Chondrocyte (in vitro differentiated cells): ENCODE results near the gene CREB3L4. TPM values are rescaled to one million over a fixed set of nuclear protein-coding genes. Genes with fewer than 3 reads are reported as not detected.
A peak's percentile ranks its signal among the peaks of the same experiment; 100 is the strongest.

Source experiments
- DNase-seq: peaks from one replicate; pipeline ENCODE4 v3.0.0; 2021; ENCODE audit warnings: mixed read lengths, low spot score
- H3K27ac Mint-ChIP-seq: one replicate; pipeline ENCODE4 v1.8.0; 2021; ENCODE audit warnings: mild to moderate bottlenecking, moderate library complexity, mixed read lengths; ENCODE audit not compliant: unreplicated experiment
- H3K27me3 Mint-ChIP-seq: 2 replicates; pipeline ENCODE4 v1.8.0; 2021; ENCODE audit warnings: low read depth, mixed read lengths
- H3K36me3 Mint-ChIP-seq: 2 replicates; pipeline ENCODE4 v1.8.0; 2021; ENCODE audit warnings: low read depth, mixed read lengths
- H3K4me1 Mint-ChIP-seq: 2 replicates; pipeline ENCODE4 v1.8.0; 2021; ENCODE audit warnings: low read depth, mild to moderate bottlenecking, mixed read lengths
- H3K4me3 Mint-ChIP-seq: one replicate; pipeline ENCODE4 v1.8.0; 2021; ENCODE audit warnings: mild to moderate bottlenecking, moderate library complexity, mixed read lengths; ENCODE audit not compliant: unreplicated experiment
- H3K9me3 Mint-ChIP-seq: 2 replicates; pipeline ENCODE4 v1.8.0; 2021; ENCODE audit warnings: low read depth, mixed read lengths
- total RNA-seq: library from RNA; stranded (reverse); gene quantifications from 3 replicates; pipeline ENCODE4 v1.2.1, GENCODE V29; 2021
- TF ChIP-seq, protein P1 (sequence below): fragments of 200-600 bp; sonication (generic); IDR thresholded peaks from 2 replicates; pipeline ENCODE4 v1.5.0; 2021; ENCODE audit warnings: antibody characterized with exemption, mild to moderate bottlenecking, moderate library complexity

CREB3L4 gene
- total RNA-seq, 1 donor from 2014 or later: 3.7 TPM

DNA sequence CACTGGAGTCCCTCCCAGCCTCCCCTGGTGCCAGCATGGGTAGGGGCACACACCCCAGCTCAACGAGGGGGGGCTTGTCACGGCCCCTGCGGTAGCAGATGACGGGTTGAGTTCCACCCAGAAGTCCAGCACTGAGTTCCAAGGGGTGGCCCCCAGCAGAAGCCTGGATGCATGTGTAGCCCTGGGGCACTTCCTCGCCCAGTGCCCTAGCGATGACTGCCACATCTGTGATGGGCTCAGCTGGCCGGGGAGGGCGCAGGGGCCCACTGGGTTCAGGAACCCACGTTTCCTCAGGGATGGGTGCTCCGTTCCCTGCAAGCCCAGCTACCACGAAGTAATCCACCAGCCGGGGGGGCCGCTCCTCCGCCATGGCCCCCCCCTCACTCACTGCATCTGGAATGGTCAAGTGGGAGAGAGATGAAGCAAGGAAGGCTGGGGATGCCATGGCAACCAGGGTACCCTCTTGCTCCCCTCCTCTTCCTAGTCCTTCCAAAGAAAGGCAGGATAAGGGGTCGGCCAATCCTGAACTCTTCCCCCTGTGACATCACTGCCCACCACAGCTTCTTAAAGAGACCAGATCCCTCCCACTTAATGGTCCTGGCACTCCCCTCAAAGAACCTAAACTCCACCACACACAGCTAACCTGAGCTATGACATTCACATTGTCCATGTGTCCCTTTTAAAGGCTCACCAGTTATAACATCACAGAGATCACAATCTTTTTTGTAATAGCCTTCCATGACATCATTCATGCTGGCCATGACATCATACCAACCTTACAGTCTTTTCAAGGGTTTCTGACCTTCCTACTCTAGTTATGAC, 23.5 kb upstream of the CREB3L4 start:
- H3K9me3 Mint-ChIP-seq: no peaks in the 10 kb centered on the region
- peak overlapping the region; percentile 71 for H3K27ac Mint-ChIP-seq
- H3K36me3 Mint-ChIP-seq: peaks cover 20% of the 10 kb centered on the region
- no peak for DNase-seq
- peaks cover 17% of the 10 kb centered on the region for H3K4me1 Mint-ChIP-seq
- H3K4me3 Mint-ChIP-seq: no peak overlapping the region
- TF ChIP-seq, protein P1, sequence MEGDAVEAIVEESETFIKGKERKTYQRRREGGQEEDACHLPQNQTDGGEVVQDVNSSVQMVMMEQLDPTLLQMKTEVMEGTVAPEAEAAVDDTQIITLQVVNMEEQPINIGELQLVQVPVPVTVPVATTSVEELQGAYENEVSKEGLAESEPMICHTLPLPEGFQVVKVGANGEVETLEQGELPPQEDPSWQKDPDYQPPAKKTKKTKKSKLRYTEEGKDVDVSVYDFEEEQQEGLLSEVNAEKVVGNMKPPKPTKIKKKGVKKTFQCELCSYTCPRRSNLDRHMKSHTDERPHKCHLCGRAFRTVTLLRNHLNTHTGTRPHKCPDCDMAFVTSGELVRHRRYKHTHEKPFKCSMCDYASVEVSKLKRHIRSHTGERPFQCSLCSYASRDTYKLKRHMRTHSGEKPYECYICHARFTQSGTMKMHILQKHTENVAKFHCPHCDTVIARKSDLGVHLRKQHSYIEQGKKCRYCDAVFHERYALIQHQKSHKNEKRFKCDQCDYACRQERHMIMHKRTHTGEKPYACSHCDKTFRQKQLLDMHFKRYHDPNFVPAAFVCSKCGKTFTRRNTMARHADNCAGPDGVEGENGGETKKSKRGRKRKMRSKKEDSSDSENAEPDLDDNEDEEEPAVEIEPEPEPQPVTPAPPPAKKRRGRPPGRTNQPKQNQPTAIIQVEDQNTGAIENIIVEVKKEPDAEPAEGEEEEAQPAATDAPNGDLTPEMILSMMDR: no peak
- H3K27me3 Mint-ChIP-seq: no peaks in the 10 kb centered on the region

DNA sequence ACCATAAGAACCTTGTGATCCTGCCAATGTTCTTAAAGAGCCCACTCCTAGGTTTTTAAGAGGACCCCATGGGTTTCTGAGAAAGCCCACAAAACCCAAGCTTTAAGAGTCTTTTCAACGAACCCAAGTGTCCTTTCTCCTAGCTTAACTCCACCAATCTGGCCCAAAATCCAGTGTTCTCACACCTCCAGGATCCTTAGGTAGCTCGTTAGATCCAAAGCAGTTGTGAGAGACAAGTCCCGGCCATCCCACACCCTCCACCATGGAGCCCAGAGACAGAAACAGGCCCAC, 22.9 kb upstream of the CREB3L4 start:
- TF ChIP-seq, protein P1: no peak
- Mint-ChIP-seq H3K27me3 (no peaks in the 10 kb centered on the region), H3K9me3 (no peaks in the 10 kb centered on the region), H3K4me1 (peaks cover 17% of the 10 kb centered on the region), H3K36me3 (peaks cover 20% of the 10 kb centered on the region), H3K27ac (peak overlapping the region; percentile 71), H3K4me3 (peak overlapping the region; percentile 80)
- peak; percentile 12 for DNase-seq

- Mint-ChIP-seq H3K4me1 (peaks cover 17% of the 10 kb centered on the region), H3K27me3 (no peaks in the 10 kb centered on the region), H3K9me3 (no peaks in the 10 kb centered on the region), H3K27ac (peak overlapping the region; percentile 83), H3K4me3 (peak overlapping the region; percentile 80), H3K36me3 (peaks cover 19% of the 10 kb centered on the region)
- TF ChIP-seq, protein P1: no peak
- DNase-seq: peak; percentile 77
Observed at GRCh38 chr1:153945131-153945794, 22.4 kb upstream of the CREB3L4 start.

- TF ChIP-seq, protein P1: no peak
- Mint-ChIP-seq H3K27me3 (no peaks in the 10 kb centered on the region), H3K4me3 (peak overlapping the region; percentile 80), H3K9me3 (no peaks in the 10 kb centered on the region), H3K27ac (peak overlapping the region; percentile 83), H3K4me1 (peaks cover 17% of the 10 kb centered on the region), H3K36me3 (peaks cover 21% of the 10 kb centered on the region)
- peak; percentile 72 for DNase-seq
Observed at GRCh38 chr1:153945795-153946621, 21.7 kb upstream of the CREB3L4 start.
